ENCODE data around the gene RPL21. TPM values are rescaled to one million over a fixed set of nuclear protein-coding genes. Genes with fewer than 3 reads are reported as not detected.
A peak's percentile ranks its signal among the peaks of the same experiment; 100 is the strongest.

RPL21 gene
- total RNA-seq, 2 experiments from 2014 or later: 784 to 807 TPM

- no peak overlapping the region for H3K27ac Mint-ChIP-seq
- no peak for DNase-seq
- H3K4me3 Mint-ChIP-seq: no peak overlapping the region
- ATAC-seq: peak; percentile 19
- ChIA-PET POLR2A (interaction anchor here (0.9 to 1.4 kb wide), 2 partner anchors 31 to 54 kb away, joined by 4 read pairs; no protein-coding TSS in a partner anchor), CTCF (no interaction called here)
- peaks cover 8% of the 10 kb centered on the region for H3K9me3 Mint-ChIP-seq (ENCODE audit: insufficient read depth)
- peaks cover 6% of the 10 kb centered on the region for H3K27me3 Mint-ChIP-seq (ENCODE audit: low read depth)
- peaks cover 3% of the 10 kb centered on the region for H3K36me3 Mint-ChIP-seq (ENCODE audit: low read depth)
- peaks cover 13% of the 10 kb centered on the region for H3K4me1 Mint-ChIP-seq (ENCODE audit: low read depth)
These were observed 24.4 kb upstream of the RPL21 start for GRCh38 chr13:27226991-27227390.

GRCh38 chr13:27228131-27228530, 23.2 kb upstream of the RPL21 start:
- H3K36me3 Mint-ChIP-seq (ENCODE audit: low read depth): peaks cover 6% of the 10 kb centered on the region
- CTCF ChIA-PET: no interaction called here
- POLR2A ChIA-PET: no interaction called here
- peaks cover 5% of the 10 kb centered on the region for H3K27me3 Mint-ChIP-seq (ENCODE audit: low read depth)
- peaks cover 13% of the 10 kb centered on the region for H3K4me1 Mint-ChIP-seq (ENCODE audit: low read depth)
- DNase-seq (no peak), ATAC-seq (no peak)
- no peak overlapping the region for H3K27ac Mint-ChIP-seq
- H3K4me3 Mint-ChIP-seq: no peak overlapping the region
- peaks cover 9% of the 10 kb centered on the region for H3K9me3 Mint-ChIP-seq (ENCODE audit: insufficient read depth)

- peaks cover 2% of the 10 kb centered on the region for H3K27me3 Mint-ChIP-seq (ENCODE audit: low read depth)
- CTCF ChIA-PET: no interaction called here
- H3K36me3 Mint-ChIP-seq (ENCODE audit: low read depth): peaks cover 11% of the 10 kb centered on the region
- POLR2A ChIA-PET: no interaction called here
- peaks cover 9% of the 10 kb centered on the region for H3K9me3 Mint-ChIP-seq (ENCODE audit: insufficient read depth)
- ATAC-seq: no peak
- H3K4me1 Mint-ChIP-seq (ENCODE audit: low read depth): peaks cover 13% of the 10 kb centered on the region
- no peak for DNase-seq
- no peak overlapping the region for H3K27ac Mint-ChIP-seq
- H3K4me3 Mint-ChIP-seq: no peak overlapping the region
These were observed 21.7 kb upstream of the RPL21 start for GRCh38 chr13:27229642-27230041.

- peaks cover 5% of the 10 kb centered on the region for H3K9me3 Mint-ChIP-seq (ENCODE audit: insufficient read depth)
- no peaks in the 10 kb centered on the region for H3K27me3 Mint-ChIP-seq (ENCODE audit: low read depth)
- no peak for DNase-seq
- H3K4me3 Mint-ChIP-seq: no peak overlapping the region
- ChIA-PET CTCF (no interaction called here), POLR2A (no interaction called here)
- peaks cover 11% of the 10 kb centered on the region for H3K36me3 Mint-ChIP-seq (ENCODE audit: low read depth)
- ATAC-seq: no peak
- no peak overlapping the region for H3K27ac Mint-ChIP-seq
- H3K4me1 Mint-ChIP-seq (ENCODE audit: low read depth): no peaks in the 10 kb centered on the region
These were observed 17.4 kb upstream of the RPL21 start for GRCh38 chr13:27233964-27234363.

GRCh38 chr13:27236478-27236877, 14.9 kb upstream of the RPL21 start:
- POLR2A ChIA-PET: no interaction called here
- no peak overlapping the region for H3K4me3 Mint-ChIP-seq
- H3K9me3 Mint-ChIP-seq (ENCODE audit: insufficient read depth): peaks cover 4% of the 10 kb centered on the region
- peaks cover 7% of the 10 kb centered on the region for H3K36me3 Mint-ChIP-seq (ENCODE audit: low read depth)
- no peak overlapping the region for H3K27ac Mint-ChIP-seq
- H3K4me1 Mint-ChIP-seq (ENCODE audit: low read depth): no peaks in the 10 kb centered on the region
- no peaks in the 10 kb centered on the region for H3K27me3 Mint-ChIP-seq (ENCODE audit: low read depth)
- DNase-seq (no peak), ATAC-seq (no peak)
- CTCF ChIA-PET: no interaction called here

GRCh38 chr13:27242702-27243101, 8.7 kb upstream of the RPL21 start:
- Mint-ChIP-seq H3K27ac (no peak overlapping the region), H3K9me3 (ENCODE audit: insufficient read depth) (no peaks in the 10 kb centered on the region), H3K4me3 (no peak overlapping the region), H3K27me3 (ENCODE audit: low read depth) (no peaks in the 10 kb centered on the region), H3K4me1 (ENCODE audit: low read depth) (no peaks in the 10 kb centered on the region), H3K36me3 (ENCODE audit: low read depth) (peaks cover 6% of the 10 kb centered on the region)
- DNase-seq: no peak
- CTCF ChIA-PET: interaction anchor here (1.1 to 1.6 kb wide), 2 partner anchors 28 to 271 kb away, joined by 3 to 4 read pairs; partner anchors contain the start of gene RASL11A
- ATAC-seq: no peak
- POLR2A ChIA-PET: no interaction called here

GRCh38 chr13:27245610-27246009, 5.7 kb upstream of the RPL21 start:
- Mint-ChIP-seq H3K9me3 (ENCODE audit: insufficient read depth) (no peaks in the 10 kb centered on the region), H3K4me3 (no peak overlapping the region), H3K27me3 (ENCODE audit: low read depth) (no peaks in the 10 kb centered on the region), H3K36me3 (ENCODE audit: low read depth) (peaks cover 8% of the 10 kb centered on the region), H3K4me1 (ENCODE audit: low read depth) (peaks cover 11% of the 10 kb centered on the region), H3K27ac (no peak overlapping the region)
- ATAC-seq (no peak), DNase-seq (no peak)
- ChIA-PET POLR2A (no interaction called here), CTCF (no interaction called here)

GRCh38 chr13:27250833-27251165, 559 bp upstream of the RPL21 start:
- Mint-ChIP-seq H3K36me3 (ENCODE audit: low read depth) (peaks cover 42% of the 10 kb centered on the region), H3K4me1 (ENCODE audit: low read depth) (peaks cover 38% of the 10 kb centered on the region), H3K27me3 (ENCODE audit: low read depth) (no peaks in the 10 kb centered on the region), H3K9me3 (ENCODE audit: insufficient read depth) (no peaks in the 10 kb centered on the region), H3K27ac (peak overlapping the region; percentile 100), H3K4me3 (peak overlapping the region; percentile 96)
- ATAC-seq (peak; percentile 6), DNase-seq (no peak)
- CTCF ChIA-PET: no interaction called here
- POLR2A ChIA-PET: interaction anchor here (0.6 to 1.0 kb wide), 11 partner anchors 14 to 304 kb away, joined by 3 to 7 read pairs (median 4); partner anchors contain the start of genes GTF3A and RASL11A

- peaks cover 57% of the 10 kb centered on the region for H3K36me3 Mint-ChIP-seq (ENCODE audit: low read depth)
- ATAC-seq (no peak), DNase-seq (no peak)
- CTCF ChIA-PET: interaction anchor here (1.7 kb wide), 2 partner anchors 19 to 110 kb away, joined by 3 read pairs; no protein-coding TSS in a partner anchor
- H3K9me3 Mint-ChIP-seq (ENCODE audit: insufficient read depth): no peaks in the 10 kb centered on the region
- H3K27me3 Mint-ChIP-seq (ENCODE audit: low read depth): no peaks in the 10 kb centered on the region
- peak overlapping the region; percentile 100 for H3K27ac Mint-ChIP-seq
- peaks cover 46% of the 10 kb centered on the region for H3K4me1 Mint-ChIP-seq (ENCODE audit: low read depth)
- POLR2A ChIA-PET: interaction anchor here (1.1 kb wide), 1 partner anchor 18 kb away, joined by 3 read pairs; the partner anchor contains the start of gene RASL11A
- H3K4me3 Mint-ChIP-seq: peak overlapping the region; percentile 96
These were observed 1.1 kb downstream of the RPL21 start for GRCh38 chr13:27252467-27252866.

GRCh38 chr13:27257233-27257568, 5.8 kb downstream of the RPL21 start:
- Mint-ChIP-seq H3K9me3 (ENCODE audit: insufficient read depth) (no peaks in the 10 kb centered on the region), H3K36me3 (ENCODE audit: low read depth) (peaks cover 86% of the 10 kb centered on the region), H3K4me1 (ENCODE audit: low read depth) (peaks cover 70% of the 10 kb centered on the region), H3K27ac (no peak overlapping the region), H3K27me3 (ENCODE audit: low read depth) (no peaks in the 10 kb centered on the region), H3K4me3 (no peak overlapping the region)
- ChIA-PET POLR2A (interaction anchor here (0.8 to 1.1 kb wide), 3 partner anchors 87 to 1971 kb away, joined by 3 to 4 read pairs (median 4); no protein-coding TSS in a partner anchor), CTCF (interaction anchor here (1.1 to 1.9 kb wide), 2 partner anchors 13 to 18 kb away, joined by 3 to 7 read pairs; partner anchors contain the start of gene RASL11A)
- DNase-seq (no peak), ATAC-seq (no peak)

GRCh38 chr13:27257648-27258253, 6.4 kb downstream of the RPL21 start:
- ChIA-PET POLR2A (interaction anchor here (0.9 to 1.1 kb wide), 2 partner anchors 87 to 1972 kb away, joined by 4 read pairs; no protein-coding TSS in a partner anchor), CTCF (interaction anchor here (1.1 to 1.9 kb wide), 3 partner anchors 12 to 17 kb away, joined by 3 to 7 read pairs (median 4); partner anchors contain the start of gene RASL11A)
- peaks cover 73% of the 10 kb centered on the region for H3K4me1 Mint-ChIP-seq (ENCODE audit: low read depth)
- H3K27ac Mint-ChIP-seq: no peak overlapping the region
- peaks cover 84% of the 10 kb centered on the region for H3K36me3 Mint-ChIP-seq (ENCODE audit: low read depth)
- no peak overlapping the region for H3K4me3 Mint-ChIP-seq
- no peaks in the 10 kb centered on the region for H3K27me3 Mint-ChIP-seq (ENCODE audit: low read depth)
- no peak for DNase-seq
- H3K9me3 Mint-ChIP-seq (ENCODE audit: insufficient read depth): no peaks in the 10 kb centered on the region
- ATAC-seq: no peak

GRCh38 chr13:27258637-27259386, 7.5 kb downstream of the RPL21 start:
- Mint-ChIP-seq H3K27ac (no peak overlapping the region), H3K4me3 (no peak overlapping the region), H3K27me3 (ENCODE audit: low read depth) (no peaks in the 10 kb centered on the region), H3K36me3 (ENCODE audit: low read depth) (peaks cover 75% of the 10 kb centered on the region), H3K9me3 (ENCODE audit: insufficient read depth) (no peaks in the 10 kb centered on the region), H3K4me1 (ENCODE audit: low read depth) (peaks cover 64% of the 10 kb centered on the region)
- CTCF ChIA-PET: interaction anchor here (1.4 kb wide), 1 partner anchor 11 kb away, joined by 4 read pairs; the partner anchor contains the start of gene RASL11A
- ATAC-seq (no peak), DNase-seq (no peak)
- POLR2A ChIA-PET: no interaction called here

Data from activated CD8-positive, alpha-beta T cell treated with anti-CD3 and anti-CD28 coated beads, Interleukin-2, amount 10 ng/mL, durations not matched to agents 7 days and 5 days (primary cell).